Measurements from ENCODE around the gene VEGFD.

GRCh38 chrX:15345976-15346375, 38.2 kb downstream of the VEGFD start:
- TF ChIP-seq CTCF (IDR thresholded peaks at IDR 0.05; ENCODE audit: low read depth, low read length) (no peak), MAX (IDR thresholded peaks at IDR 0.05; ENCODE audit: low read depth, low read length) (no peak), POLR2A (IDR thresholded peaks at IDR 0.05; ENCODE audit: extremely low read depth, insufficient read length) (no peak), MYC (IDR thresholded peaks at IDR 0.05; ENCODE audit: low read depth, low read length) (no peak)

All from NB4 (cell line).